ENCODE results near the gene SZRD1. TPM values are rescaled to one million over a fixed set of nuclear protein-coding genes. Genes with fewer than 3 reads are reported as not detected.

The SZRD1 gene
- total and polyA plus RNA-seq, 5 experiments from 2014 or later: 47.5 to 93.6 (median 50.1) TPM

GRCh38 chr1:16371725-16372124, 4.7 kb downstream of the SZRD1 start:
- H3K36me3 Mint-ChIP-seq: peaks cover 0 to 30% (median 5%) of the 10 kb centered on the region in 3 donors
- H3K4me3 Mint-ChIP-seq: peak overlapping the region; percentile 20 to 78 (median 44)
- no peaks in the 10 kb centered on the region for H3K9me3 Mint-ChIP-seq
- DNase-seq (no peak), ATAC-seq (no peak)
- peaks cover 30 to 78% (median 71%) of the 10 kb centered on the region in 4 donors for H3K4me1 Mint-ChIP-seq
- H3K27me3 Mint-ChIP-seq: no peaks in the 10 kb centered on the region
- POLR2A ChIA-PET: interaction anchor here (0.6 kb wide), 1 partner anchor 8 kb away, joined by 4 read pairs; no protein-coding TSS in a partner anchor
- H3K27ac Mint-ChIP-seq: peak overlapping the region in 8 of 10 donors; percentile 40 to 82 (median 49)

DNA sequence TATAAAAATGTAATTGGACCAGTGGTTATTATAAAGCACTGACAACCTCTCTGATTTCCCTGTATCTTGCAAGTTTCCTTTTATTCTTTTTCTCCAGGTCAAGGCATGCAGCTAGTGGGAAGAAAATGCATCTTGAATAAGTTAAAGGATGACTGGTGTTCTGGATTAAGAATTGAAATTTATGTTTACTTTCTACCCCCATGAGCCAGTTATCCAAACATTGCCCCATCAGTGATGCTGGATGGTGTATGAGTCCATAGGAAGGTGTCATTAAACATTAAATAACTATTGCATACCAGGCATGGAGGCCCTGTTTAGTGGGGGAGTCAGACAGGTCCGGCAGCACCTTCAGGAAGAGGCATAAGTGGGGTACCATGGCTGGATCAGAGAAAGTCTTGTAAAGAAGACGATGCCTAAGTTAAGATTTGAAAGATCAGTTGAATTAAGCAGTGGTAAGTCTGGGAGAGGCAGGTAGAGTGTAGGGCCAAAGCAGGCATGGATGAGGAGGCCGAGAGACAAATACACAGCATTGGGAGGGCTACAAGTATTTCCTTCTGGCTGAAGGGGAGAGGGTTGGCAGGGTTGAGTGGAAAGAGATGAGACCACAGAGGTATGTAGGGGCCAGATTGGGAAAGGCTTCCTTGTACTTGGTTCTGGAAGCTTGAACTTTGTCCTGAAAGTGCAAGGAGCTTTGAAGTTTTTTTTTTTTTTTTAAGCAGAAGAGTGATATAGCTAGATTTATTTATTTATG, 5.7 kb downstream of the SZRD1 start:
- no peak for ATAC-seq
- Mint-ChIP-seq H3K27ac (peak overlapping the region in 9 of 10 donors; percentile 12 to 88 (median 41)), H3K9me3 (no peaks in the 10 kb centered on the region), H3K4me1 (peaks cover 38 to 85% (median 80%) of the 10 kb centered on the region in 4 donors), H3K4me3 (peak overlapping the region in 9 of 10 donors; percentile 0 to 61 (median 39)), H3K27me3 (no peaks in the 10 kb centered on the region), H3K36me3 (peaks cover 0 to 30% (median 5%) of the 10 kb centered on the region in 3 donors)
- POLR2A ChIA-PET: no interaction called here
- DNase-seq: no peak

DNA sequence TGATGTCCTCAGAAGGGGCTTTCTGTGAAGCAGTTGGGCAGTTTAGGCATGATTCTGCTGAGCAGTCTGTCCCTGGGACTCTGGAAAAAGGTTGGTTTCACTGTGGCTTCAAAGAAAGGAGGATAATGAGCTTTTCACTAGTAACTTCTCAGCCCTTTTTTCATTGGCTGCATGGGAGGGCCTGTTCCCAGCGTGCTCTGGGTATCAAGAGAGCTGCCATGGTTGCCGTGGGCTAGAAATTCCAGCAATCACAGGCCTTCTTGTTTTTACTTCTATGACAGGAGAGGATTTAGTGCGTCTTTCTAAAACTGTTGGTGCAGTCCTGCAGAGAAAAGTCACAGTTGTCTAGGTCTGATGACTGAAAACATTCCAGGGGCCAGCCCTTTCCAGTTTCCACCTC, 7.2 kb downstream of the SZRD1 start:
- peaks cover 0 to 34% (median 5%) of the 10 kb centered on the region in 3 donors for H3K36me3 Mint-ChIP-seq
- no peaks in the 10 kb centered on the region for H3K9me3 Mint-ChIP-seq
- no peaks in the 10 kb centered on the region for H3K27me3 Mint-ChIP-seq
- no peak for DNase-seq
- no peak for ATAC-seq
- peak overlapping the region in 5 of 10 donors; percentile 19 to 65 (median 52) for H3K27ac Mint-ChIP-seq
- peak overlapping the region in 5 of 10 donors; percentile 26 to 54 (median 29) for H3K4me3 Mint-ChIP-seq
- H3K4me1 Mint-ChIP-seq: peaks cover 40 to 84% (median 77%) of the 10 kb centered on the region in 4 donors
- POLR2A ChIA-PET: interaction anchor here (0.6 kb wide), 1 partner anchor 18 kb away, joined by 7 read pairs; no protein-coding TSS in a partner anchor

DNA sequence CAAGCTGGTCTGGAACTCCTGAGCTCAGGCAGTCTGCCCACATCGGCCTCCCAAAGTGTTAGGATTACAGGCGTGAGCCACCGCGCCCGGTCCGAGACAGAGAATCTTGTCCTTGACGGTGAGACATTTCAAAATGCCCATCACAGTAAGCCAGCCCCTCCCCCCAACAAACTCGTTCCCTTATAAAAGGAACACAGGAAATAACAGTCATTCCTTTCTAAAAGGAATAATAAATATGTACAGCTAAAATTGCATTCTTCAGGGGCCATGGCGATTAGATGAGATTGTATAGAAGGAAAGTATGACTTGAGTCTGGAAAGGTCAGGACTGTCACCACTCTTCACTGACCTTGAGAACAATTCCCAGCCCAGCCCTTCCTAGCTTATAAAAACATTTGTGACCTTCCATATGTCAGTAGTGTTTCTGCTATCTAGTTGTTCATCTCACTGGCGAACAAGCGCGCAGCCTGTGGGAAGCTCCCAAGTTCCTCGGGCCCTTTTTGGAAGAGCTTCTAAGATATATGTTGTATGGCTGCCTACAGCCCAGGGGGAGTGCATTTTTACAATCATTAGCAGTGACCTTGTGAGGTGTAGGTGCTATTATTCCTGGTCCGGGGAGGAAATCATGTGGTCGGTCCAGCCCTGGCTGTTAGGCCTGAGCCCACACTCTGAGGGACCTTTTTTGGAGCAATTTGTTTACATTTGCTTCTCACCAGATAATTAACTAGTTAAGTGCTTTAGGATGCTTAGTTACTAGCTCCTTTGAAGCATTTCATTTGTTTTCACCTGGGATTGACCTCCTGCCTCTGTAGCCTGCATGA, 8.7 kb downstream of the SZRD1 start:
- peak overlapping the region in 6 of 10 donors; percentile 7 to 48 (median 39) for H3K4me3 Mint-ChIP-seq
- POLR2A ChIA-PET: interaction anchor here (0.7 to 0.8 kb wide), 3 partner anchors 7 to 53 kb away, joined by 3 to 8 read pairs (median 3); partner anchors contain the start of gene SZRD1

DNA sequence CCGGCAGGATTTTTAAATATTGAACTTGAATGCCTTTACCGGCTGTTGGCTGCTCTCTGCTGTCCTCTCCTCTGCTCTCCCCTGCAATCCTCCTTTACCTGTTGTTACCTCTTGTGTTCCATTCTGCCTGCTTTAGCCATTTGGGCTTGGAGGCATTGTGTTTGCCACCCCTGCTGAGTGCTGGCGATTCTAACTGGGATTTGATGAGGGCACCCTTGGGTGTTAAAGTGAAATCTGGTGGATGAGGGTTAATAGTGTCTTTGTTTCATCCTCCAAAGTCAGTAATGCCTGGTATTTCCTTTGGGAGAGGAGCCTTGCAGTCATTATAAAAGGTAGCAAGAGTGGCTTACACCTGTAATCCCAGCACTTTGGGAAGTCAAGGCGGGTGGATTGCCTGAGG, 9.9 kb downstream of the SZRD1 start:
- DNase-seq (no peak), ATAC-seq (no peak)
- POLR2A ChIA-PET: no interaction called here
- Mint-ChIP-seq H3K27ac (peak overlapping the region in 7 of 10 donors; percentile 24 to 69 (median 47)), H3K4me1 (peaks cover 41 to 82% (median 76%) of the 10 kb centered on the region in 4 donors), H3K4me3 (peak overlapping the region in 6 of 10 donors; percentile 26 to 45 (median 37)), H3K9me3 (no peaks in the 10 kb centered on the region), H3K27me3 (no peaks in the 10 kb centered on the region), H3K36me3 (peaks cover 0 to 38% (median 5%) of the 10 kb centered on the region in 3 donors)

More for the DNA sequence above, 8.7 kb downstream of the SZRD1 start:
- ATAC-seq (no peak), DNase-seq (no peak)
- Mint-ChIP-seq H3K27me3 (no peaks in the 10 kb centered on the region), H3K4me1 (peaks cover 42 to 85% (median 78%) of the 10 kb centered on the region in 4 donors), H3K36me3 (peaks cover 0 to 38% (median 5%) of the 10 kb centered on the region in 3 donors), H3K9me3 (no peaks in the 10 kb centered on the region), H3K27ac (peak overlapping the region in 8 of 10 donors; percentile 25 to 70 (median 44))

DNA sequence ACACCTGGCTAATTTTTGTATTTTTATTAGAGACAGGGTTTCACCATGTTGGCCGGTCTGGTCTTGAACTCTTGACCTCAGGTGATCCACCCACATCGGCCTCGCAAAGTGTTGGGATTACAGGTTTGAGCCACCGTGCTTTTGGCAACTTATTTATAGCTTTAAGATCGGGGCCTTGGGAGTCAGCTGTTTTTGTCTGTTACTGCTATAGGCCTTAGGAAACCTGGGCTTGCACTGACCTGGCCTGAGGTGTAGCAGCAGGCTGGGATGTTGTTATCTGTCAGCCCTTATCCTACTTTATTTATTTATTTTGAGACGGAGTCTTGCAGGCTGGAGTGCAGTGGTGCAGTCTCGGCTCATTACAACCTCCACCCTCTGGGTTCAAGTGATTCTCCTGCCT, 11.4 kb downstream of the SZRD1 start:
- peak overlapping the region in 2 of 10 donors; percentile 11 to 22 for H3K27ac Mint-ChIP-seq
- no peak overlapping the region for H3K4me3 Mint-ChIP-seq
- H3K27me3 Mint-ChIP-seq: no peaks in the 10 kb centered on the region
- DNase-seq (no peak), ATAC-seq (no peak)
- H3K9me3 Mint-ChIP-seq: no peaks in the 10 kb centered on the region
- peaks cover 34 to 77% (median 75%) of the 10 kb centered on the region in 4 donors for H3K4me1 Mint-ChIP-seq
- POLR2A ChIA-PET: interaction anchor here (0.7 kb wide), 1 partner anchor 9 kb away, joined by 5 read pairs; no protein-coding TSS in a partner anchor
- peaks cover 0 to 36% (median 0%) of the 10 kb centered on the region in 3 donors for H3K36me3 Mint-ChIP-seq

- ATAC-seq (no peak), DNase-seq (no peak)
- POLR2A ChIA-PET: no interaction called here
- Mint-ChIP-seq H3K9me3 (no peaks in the 10 kb centered on the region), H3K36me3 (peaks cover 0 to 32% (median 0%) of the 10 kb centered on the region in 3 donors), H3K4me1 (peaks cover 42 to 77% (median 75%) of the 10 kb centered on the region in 4 donors), H3K27ac (no peak overlapping the region), H3K4me3 (no peak overlapping the region), H3K27me3 (no peaks in the 10 kb centered on the region)
Measured at GRCh38 chr1:16380868-16381267, 13.8 kb downstream of the SZRD1 start.

DNA sequence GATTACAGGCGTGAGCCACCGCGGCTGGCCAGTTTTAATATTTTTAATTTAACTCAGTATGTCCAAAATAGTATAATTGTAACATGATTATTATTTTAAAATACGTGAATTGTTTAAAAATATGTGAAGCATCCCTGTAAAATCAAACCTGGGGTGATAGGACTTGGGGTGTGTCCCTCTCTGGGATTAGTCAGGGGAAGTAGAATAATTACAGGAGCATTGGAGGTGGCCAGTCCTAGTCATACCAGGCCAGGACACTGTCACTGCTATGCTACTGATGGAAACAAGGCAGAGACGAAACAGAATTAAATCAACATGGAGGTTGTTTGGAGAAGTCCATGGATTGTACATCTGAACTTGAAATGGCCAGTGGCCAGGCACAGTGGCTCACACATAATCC, 16.8 kb downstream of the SZRD1 start:
- ATAC-seq (no peak), DNase-seq (no peak)
- peak overlapping the region in 5 of 10 donors; percentile 2 to 64 (median 57) for H3K4me3 Mint-ChIP-seq
- H3K36me3 Mint-ChIP-seq: peaks cover 0 to 31% (median 0%) of the 10 kb centered on the region in 3 donors
- POLR2A ChIA-PET: no interaction called here
- H3K27me3 Mint-ChIP-seq: no peaks in the 10 kb centered on the region
- H3K4me1 Mint-ChIP-seq: peaks cover 42 to 76% (median 72%) of the 10 kb centered on the region in 4 donors
- H3K27ac Mint-ChIP-seq: peak overlapping the region in 7 of 10 donors; percentile 29 to 89 (median 68)
- H3K9me3 Mint-ChIP-seq: no peaks in the 10 kb centered on the region

- H3K36me3 Mint-ChIP-seq: peaks cover 0 to 25% (median 0%) of the 10 kb centered on the region in 3 donors
- no peaks in the 10 kb centered on the region for H3K27me3 Mint-ChIP-seq
- peak overlapping the region; percentile 41 to 94 (median 79) for H3K27ac Mint-ChIP-seq
- no peaks in the 10 kb centered on the region for H3K9me3 Mint-ChIP-seq
- POLR2A ChIA-PET: interaction anchor here (0.5 kb wide), 1 partner anchor 53 kb away, joined by 5 read pairs; no protein-coding TSS in a partner anchor
- H3K4me1 Mint-ChIP-seq: peaks cover 43 to 79% (median 74%) of the 10 kb centered on the region in 4 donors
- ATAC-seq: peak in 1 of 2 donors; percentile 34
- peak overlapping the region in 9 of 10 donors; percentile 50 to 90 (median 77) for H3K4me3 Mint-ChIP-seq
- DNase-seq: no peak
Measured at GRCh38 chr1:16385659-16386453, 18.8 kb downstream of the SZRD1 start.

DNA sequence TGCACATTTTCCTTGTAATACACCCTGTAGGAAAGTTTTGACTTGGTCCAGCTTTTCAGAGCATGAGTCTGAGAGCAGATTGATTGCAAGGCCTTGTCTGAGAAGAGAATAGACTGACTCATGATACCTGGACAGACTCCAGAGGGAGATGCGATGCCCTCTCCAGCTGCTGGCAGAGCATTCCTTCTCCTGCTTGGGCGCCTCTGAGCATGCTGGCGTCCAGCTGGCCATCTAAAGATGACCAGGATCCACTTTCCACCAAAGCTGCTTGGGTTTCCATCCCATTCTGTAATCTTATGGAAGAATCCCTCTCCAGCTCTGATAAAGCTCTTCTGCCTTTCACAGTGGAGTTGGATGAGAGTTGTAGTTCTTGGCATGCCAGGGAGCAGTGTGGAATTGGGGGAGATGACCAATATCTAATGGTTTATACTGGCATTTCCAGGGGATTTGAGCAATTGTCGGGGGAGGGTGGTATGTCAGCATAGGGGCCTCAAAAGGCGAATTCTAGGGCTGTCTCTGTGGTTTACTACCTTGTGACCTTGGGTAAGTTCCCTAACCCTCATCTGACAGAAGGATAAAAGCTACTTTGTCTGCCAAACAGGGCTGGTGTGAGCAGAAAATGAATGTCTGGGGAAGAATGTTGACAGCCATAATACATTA, 19.5 kb downstream of the SZRD1 start:
- no peaks in the 10 kb centered on the region for H3K9me3 Mint-ChIP-seq
- H3K4me3 Mint-ChIP-seq: peak overlapping the region; percentile 61 to 90 (median 78)
- POLR2A ChIA-PET: no interaction called here
- peaks cover 0 to 25% (median 0%) of the 10 kb centered on the region in 3 donors for H3K36me3 Mint-ChIP-seq
- DNase-seq (peak in 1 of 10 donors; percentile 22), ATAC-seq (peak; percentile 76 to 80)
- H3K27ac Mint-ChIP-seq: peak overlapping the region; percentile 41 to 94 (median 79)
- no peaks in the 10 kb centered on the region for H3K27me3 Mint-ChIP-seq
- peaks cover 43 to 87% (median 78%) of the 10 kb centered on the region in 4 donors for H3K4me1 Mint-ChIP-seq
